NCI-H82 treated with DMSO at 0.1 percent for 48 hours (cell line): ENCODE data around the gene AKT1S1.

Experiments used
- DNase-seq: peaks from one replicate; lab custom pipeline; 2025; ENCODE audit not compliant: unreplicated experiment; lab: John Stamatoyannopoulos, UW

AKT1S1 gene

GRCh38 chr19:49855676-49856573 lies 21.2 kb downstream of the AKT1S1 start:
- no peak for DNase-seq

- no peak for DNase-seq
Observed at GRCh38 chr19:49855277-49855675, 21.9 kb downstream of the AKT1S1 start.

DNA sequence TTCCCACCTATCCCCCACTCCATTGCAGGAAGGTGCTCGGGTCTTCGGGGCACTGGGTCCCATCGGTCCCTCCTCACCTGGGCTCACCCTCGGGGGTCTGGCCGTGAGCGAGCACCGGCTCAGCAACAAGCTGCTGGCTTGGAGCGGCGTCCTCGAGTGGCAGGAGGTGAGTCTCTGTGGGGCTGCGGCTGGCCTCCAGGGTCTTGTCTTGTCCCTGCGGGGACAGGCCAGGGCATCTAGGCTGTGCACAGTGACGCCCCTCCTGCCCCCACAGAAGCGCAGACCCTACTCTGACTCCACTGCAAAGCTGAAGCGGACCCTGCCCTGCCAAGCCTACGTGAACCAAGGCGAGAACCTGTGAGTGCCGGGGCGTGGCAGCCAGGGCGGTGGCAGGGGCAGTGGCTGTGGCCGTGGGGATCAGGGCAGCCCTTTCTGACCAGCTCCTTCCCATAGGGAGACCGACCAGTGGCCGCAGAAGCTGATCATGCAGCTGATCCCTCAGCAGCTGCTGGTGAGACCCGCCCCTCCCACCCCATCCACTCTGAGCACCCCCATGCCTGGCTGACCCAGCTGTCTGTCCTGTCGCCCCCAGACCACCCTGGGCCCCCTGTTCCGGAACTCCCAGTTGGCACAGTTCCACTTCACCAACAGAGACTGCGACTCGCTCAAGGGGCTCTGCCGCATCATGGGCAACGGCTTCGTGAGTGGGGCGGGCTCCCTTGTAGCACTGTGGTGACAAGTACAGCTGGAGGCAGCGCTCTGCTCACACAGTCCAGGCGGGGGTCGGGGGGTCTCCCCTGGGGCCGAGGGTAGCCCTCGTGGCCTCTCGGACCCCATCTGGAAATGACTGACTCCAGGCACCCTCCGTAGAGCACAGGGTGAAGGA lies 22.5 kb downstream of the AKT1S1 start:
- no peak for DNase-seq

DNA sequence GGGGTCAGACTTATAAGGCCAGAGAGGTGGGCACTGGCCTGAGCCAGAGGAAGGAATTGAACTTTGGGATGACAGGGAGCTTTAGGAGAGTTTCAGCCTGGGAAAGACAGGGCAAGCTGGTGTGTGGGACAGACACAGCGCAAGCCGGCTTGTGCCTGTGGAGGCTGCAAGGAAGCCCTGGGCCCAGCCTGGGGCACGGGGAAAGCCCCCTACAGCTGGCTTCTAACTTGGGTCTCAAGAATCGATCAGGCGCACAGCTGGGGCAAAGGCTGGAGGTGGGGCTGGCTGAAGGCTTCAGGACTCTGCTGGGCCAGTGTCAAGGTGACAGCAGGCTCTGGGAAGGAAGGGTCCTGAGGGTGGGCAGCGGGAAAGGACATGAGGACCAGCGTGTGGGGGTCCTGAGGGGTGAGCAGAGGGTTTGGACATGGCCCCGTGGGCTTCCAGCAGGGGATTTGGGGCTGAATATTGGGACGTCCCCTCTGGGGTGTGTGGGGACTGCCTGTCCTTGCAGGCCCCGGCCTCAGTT lies 23.2 kb downstream of the AKT1S1 start:
- DNase-seq = no peak

GRCh38 chr19:49852631-49853126 lies 24.5 kb downstream of the AKT1S1 start:
- no peak for DNase-seq

DNA sequence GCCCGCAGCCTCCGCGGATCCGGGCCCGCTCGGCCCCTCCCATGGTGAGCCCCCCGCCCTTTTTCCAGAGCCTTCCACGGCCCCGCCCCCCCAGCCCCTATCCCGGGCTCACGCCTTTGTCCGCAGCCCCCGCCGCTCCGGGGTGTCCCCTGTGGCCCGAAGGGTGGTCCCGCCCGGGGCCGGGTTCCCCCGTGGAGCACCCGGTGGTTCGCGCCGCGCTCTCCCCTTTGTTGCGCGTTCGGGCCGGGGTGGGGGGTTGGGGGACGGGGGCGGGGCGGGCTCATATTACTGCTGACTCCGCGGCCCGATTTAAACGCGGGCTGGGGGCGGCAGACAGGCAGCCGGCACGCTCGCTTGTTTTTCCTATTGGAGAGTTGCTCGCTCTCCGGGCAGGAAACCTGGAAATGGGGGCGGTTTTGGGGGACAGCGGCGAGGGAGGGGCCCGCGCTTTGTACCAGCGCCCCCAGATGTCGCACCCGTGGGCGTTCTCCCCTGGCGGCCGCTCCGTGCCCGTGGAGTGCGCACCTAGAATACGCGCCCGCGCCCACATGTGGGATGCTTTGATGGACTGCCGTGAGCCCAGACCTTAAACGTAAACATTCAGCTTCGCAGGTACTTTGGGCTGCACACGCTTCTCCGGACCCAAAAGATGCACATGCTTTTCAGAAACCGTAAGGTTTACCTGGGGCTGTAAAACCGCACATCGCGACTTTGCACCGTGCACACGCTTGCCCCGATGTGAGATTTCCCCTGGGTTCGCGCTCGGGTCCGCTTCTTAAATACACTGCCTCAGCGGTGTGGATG lies 25.5 kb downstream of the AKT1S1 start:
- DNase-seq = peak; percentile 10

- DNase-seq = peak; percentile 80
Observed at GRCh38 chr19:49850487-49851342, 26.4 kb downstream of the AKT1S1 start, which contains the start of gene PTOV1. Gene PTOV1 (plus strand): TSS chr19:49851159.

DNA sequence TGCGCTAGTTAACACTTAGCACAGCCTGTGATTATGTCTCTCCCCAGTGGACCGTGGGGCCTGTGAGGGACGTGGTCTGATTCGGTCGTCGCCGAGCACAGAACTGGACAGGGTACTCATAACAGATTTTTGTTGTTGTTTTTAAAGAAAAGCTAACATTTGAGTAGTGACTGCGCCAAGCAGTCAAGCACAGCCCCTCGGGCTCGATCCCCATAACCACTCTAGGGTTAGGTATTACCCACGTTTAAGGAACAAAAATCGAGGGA lies 27.0 kb downstream of the AKT1S1 start:
- no peak for DNase-seq

DNA sequence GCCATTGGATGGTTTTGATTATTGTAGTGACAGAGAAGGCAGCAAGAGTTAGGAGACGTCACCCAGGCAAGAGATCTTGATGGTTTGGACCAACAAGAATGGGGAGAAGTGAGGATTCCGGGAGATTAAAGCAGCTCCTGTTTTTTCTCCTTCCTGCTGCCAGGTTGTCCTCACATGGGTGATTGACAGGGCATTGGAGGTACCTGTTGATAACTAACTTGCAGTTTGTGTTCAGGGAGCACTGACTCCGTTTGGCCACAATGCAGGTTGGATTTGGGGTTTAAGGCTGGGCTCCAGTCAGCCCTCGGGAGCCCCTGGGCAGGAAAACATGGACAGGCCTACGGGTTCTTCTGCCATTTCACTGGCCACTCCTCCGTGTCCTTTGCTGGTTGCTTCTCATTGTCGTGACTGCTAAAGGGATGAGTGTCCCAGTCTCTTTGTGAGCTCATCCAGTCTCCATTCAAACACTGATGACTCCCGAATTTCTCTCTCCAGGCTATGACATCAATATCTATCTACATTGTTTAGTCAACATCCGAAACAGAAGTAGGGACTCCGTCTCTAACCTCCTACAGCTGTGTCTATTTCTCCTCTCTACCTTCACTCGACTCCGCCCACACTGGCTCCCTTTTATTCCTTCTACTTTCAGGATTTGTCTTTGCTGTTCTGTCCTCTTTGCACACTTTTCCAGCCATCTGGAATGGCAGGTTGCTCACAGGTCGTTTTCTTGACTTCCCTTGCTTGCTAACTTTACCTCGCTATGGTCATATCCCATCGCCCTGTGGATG lies 27.5 kb downstream of the AKT1S1 start:
- DNase-seq = no peak

DNA sequence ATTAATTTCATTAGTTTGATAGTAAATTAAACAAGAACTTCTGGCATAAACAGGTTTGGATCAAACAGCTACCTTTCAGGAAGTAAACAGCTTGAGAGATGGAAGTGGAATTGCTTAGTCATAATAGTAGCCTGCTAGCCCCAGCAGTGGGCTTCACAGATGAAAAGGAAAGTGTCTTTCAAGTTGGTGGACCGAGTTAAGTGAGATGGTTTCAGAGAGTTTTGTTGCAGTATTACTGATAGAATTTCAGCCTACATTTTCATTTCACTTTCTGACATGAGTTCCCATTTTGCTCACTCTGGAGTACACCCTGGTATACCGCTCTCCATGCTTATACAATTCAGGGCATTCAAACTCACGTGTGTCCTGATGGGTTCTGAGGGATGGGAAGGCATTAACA lies 28.2 kb downstream of the AKT1S1 start:
- no peak for DNase-seq

DNA sequence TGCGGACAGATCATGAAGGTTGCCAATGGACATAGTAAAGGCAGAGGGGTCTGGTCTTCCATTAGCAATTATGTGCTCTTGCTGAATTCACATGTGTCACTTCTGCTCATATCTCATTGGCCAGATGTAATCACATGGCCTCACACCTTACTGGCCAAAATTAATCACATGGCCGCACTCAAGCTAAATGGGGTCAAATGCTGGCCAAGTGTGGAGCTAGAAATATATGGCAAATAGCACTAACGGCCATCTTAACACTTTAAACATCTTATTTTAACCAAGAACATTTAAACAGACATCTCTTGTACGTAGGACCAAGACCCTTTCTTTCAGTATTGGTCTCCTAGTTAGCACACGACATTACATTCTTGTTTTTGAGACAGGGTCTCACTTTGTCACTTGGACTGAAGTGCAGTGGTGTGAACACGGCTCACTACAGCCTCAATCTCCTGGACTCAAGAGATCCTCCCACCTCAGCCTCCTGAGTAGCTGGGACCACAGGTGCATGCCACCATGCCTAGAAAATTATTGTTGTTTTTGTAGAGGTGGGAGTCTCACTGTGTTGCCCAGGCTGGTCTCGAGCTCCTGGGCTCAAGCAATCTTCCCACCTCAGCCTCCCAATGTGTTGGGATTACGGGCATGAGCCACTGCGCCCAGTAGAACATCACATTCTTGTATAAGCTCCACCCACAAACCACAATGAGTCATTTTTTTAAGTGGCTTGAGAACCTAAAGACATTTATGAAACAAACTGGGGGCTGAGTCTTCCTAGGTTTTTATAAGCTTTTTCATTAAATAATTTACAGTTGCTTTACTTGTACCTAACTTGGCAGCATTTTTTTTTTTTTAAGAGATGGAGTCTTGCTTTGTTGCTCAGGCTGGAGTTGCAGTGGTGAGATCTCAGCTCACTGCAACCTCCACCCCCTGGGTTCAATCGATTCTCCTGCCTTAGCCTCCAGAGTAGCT lies 29.1 kb downstream of the AKT1S1 start:
- no peak for DNase-seq

DNA sequence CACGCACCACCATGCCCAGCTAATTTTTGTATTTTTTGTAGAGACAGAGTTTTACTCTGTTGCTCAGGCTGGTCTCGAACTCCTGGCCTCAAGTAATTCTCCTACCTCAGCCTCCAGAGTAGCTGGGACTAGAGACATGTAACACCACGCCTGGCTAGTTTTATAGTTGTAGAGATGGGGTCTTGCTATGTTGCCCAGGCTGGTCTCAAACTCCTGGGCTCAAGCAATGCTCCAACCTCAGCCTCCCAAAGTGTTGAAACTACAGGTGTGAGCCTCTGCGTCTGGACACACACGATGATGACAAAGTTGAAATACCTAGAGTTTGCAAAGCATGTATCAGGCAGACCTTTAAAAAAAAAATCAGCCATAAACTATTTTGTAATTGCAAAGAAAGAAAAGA lies 30.7 kb downstream of the AKT1S1 start:
- DNase-seq = no peak

- no peak for DNase-seq
Observed at GRCh38 chr19:49845414-49845813, 31.7 kb downstream of the AKT1S1 start.

- DNase-seq = no peak
Observed at GRCh38 chr19:49844138-49845095, 32.7 kb downstream of the AKT1S1 start.

GRCh38 chr19:49843265-49843664 lies 33.9 kb downstream of the AKT1S1 start:
- DNase-seq = no peak

GRCh38 chr19:49840736-49841249 lies 36.4 kb downstream of the AKT1S1 start:
- no peak for DNase-seq

DNA sequence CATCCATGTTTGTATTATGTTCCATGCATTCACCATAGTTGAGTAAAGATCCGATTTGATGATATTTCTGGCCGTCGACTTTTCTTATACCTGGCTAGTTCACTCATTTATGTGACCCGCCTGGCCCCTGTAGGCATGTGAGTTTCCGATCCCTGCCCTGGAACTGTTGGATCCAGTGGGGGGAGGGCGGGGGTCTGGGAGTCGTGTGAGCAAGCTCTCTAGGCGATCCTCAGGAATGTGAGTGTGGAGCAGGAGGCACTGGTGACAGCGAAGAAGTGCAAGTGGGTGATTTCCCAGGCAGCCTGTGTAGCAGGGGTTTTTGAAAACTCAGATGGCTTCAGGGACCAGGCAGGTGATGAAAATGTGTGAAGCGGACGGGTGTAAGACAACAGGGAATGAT lies 36.8 kb downstream of the AKT1S1 start:
- DNase-seq = no peak
